Midbrain (tissue), 1 donor: ENCODE results near the gene KLF14.
"Not testable (repeated sequence)": the region's sequence is repeated elsewhere in the genome, so short reads cannot be mapped to it uniquely, and the experiment has no call there.

Source experiments
- DNase-seq: peaks from one replicate; lab custom pipeline; 2025; lab: John Stamatoyannopoulos, UW

KLF14 gene

DNA sequence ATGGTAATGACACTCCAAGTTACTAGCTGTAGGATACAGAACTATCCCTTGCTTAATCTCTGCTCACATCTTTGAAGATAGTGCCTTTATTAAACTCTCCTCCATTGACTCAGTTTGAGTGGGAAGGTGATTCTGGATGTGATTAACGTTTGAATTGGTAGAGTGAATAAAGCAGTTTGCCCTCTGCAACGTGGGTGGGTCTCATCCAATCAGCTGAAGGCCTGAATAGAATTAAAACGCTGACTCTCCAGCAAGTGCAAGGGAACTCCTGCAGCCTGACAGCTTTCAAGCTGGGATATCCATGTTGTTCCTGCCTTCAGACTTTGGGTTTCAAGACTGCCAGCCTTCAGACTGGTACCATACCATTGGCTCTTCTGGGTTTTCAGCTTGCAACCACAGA is 21.6 kb downstream of the KLF14 start:
- DNase-seq: no peak

GRCh38 chr7:130708766-130709165 is 25.2 kb downstream of the KLF14 start:
- DNase-seq: no peak

- no peak for DNase-seq
These were observed 26.0 kb downstream of the KLF14 start for GRCh38 chr7:130708001-130708400.

- no peak for DNase-seq
These were observed 30.2 kb downstream of the KLF14 start for GRCh38 chr7:130703851-130704250.

DNA sequence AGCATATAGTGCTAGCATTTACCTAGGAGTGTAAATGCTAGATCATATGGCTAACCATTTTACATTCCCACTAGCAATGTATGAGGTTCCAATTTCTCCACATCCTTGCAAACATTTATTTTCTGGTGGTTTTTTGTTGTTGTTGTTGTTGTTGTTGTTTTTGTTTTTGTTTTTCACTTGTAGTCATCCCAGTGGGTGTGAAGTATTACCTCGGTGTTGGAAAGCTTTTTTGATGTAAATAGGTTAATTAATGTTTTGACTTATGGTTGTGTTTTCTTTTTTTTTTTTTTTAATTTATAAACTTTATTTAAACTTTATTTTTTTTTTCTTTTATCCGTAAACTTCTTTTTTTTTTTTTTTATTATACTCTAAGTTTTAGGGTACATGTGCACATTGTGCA is 32.4 kb downstream of the KLF14 start:
- DNase-seq: no peak

DNA sequence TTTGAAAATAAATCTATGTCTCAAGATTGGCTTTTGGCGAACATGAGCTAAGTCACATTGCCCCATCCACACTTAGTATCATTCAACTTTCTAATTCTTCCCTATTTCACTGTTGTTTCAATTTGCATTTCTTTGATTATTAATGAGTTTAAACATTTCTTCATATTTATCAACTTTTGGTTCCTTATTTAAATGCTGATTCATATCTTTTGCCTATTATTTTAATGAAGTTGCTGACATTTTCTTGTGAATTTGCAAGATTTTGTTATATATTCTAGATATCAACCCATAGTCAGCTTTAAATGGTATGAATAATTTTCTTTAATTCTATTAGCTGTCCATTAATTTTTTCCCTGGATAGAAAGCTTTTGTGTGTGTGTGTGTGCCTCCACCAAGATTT is 33.2 kb downstream of the KLF14 start:
- no peak for DNase-seq

GRCh38 chr7:130699686-130700085 is 34.3 kb downstream of the KLF14 start:
- DNase-seq: no peak

DNA sequence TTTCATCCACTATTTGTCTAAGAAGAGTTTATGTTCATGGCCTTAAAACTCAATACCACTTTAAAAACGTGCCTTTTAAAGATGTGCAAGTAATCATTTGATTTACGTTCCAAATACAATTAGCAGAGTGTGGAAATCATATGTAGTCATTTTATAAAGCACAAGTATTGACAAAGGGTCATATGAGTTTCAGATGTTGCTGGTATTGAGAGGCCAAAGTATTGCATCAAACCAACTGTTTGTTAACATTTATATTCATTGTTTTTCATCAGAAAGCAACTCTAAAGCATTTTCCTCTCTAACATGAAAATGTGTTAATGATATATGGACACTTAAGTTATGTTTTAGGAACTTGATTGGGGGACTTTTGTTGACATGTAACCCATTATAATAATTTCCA is 36.2 kb downstream of the KLF14 start:
- DNase-seq: no peak

- DNase-seq: peak; percentile 1
These were observed 38.2 kb downstream of the KLF14 start for GRCh38 chr7:130695840-130696239.

GRCh38 chr7:130692396-130692795 is 41.6 kb downstream of the KLF14 start:
- not testable (repeated sequence) for DNase-seq

- no peak for DNase-seq
These were observed 44.3 kb downstream of the KLF14 start for GRCh38 chr7:130689683-130690082.

DNA sequence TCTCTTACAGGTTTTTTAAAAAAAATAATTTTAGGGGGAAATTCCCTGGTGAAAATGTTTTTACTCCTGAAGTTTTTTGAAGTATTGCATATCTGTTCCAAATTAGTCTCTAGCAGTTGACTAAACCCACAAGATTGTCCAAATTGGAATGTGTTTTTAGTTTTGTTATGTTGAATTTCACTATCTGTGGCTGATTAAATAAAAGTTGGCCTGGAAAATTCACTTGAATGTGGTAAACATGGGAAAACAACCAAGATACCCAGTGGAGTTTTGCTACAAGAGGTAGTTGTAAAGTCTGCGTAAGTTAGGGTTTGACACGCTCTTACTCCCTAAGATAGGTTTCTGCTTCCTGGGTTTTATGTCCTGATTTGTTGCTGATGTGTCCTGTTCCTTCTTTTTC is 51.0 kb downstream of the KLF14 start:
- no peak for DNase-seq
